GM12864 (cell line): ENCODE data around the gene SETD3.
A peak's percentile ranks its signal among the peaks of the same experiment; 100 is the strongest.

Experiments used
- DNase-seq: peaks from one replicate; pipeline ENCODE4 v3.0.0-alpha.2; 2011; ENCODE audit warnings: low read depth
- H3K4me3 ChIP-seq: 2 replicates; pipeline ENCODE4 v1.5.1; 2011; ENCODE audit warnings: mild to moderate bottlenecking, low read depth, low read length, control low read depth
- TF ChIP-seq, protein P1 (sequence below): IDR thresholded peaks from 2 replicates; pipeline ENCODE4 v1.5.1; 2011; ENCODE audit warnings: low read depth, mild to moderate bottlenecking, moderate library complexity, low read length, control low read depth, inconsistent platforms; ENCODE audit errors: missing control alignments

Gene SETD3

GRCh38 chr14:99415496-99416281 lies 65.0 kb downstream of the SETD3 start:
- TF ChIP-seq, protein P1, sequence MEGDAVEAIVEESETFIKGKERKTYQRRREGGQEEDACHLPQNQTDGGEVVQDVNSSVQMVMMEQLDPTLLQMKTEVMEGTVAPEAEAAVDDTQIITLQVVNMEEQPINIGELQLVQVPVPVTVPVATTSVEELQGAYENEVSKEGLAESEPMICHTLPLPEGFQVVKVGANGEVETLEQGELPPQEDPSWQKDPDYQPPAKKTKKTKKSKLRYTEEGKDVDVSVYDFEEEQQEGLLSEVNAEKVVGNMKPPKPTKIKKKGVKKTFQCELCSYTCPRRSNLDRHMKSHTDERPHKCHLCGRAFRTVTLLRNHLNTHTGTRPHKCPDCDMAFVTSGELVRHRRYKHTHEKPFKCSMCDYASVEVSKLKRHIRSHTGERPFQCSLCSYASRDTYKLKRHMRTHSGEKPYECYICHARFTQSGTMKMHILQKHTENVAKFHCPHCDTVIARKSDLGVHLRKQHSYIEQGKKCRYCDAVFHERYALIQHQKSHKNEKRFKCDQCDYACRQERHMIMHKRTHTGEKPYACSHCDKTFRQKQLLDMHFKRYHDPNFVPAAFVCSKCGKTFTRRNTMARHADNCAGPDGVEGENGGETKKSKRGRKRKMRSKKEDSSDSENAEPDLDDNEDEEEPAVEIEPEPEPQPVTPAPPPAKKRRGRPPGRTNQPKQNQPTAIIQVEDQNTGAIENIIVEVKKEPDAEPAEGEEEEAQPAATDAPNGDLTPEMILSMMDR: peak; percentile 69
- DNase-seq: peak; percentile 60
- no peak overlapping the region for H3K4me3 ChIP-seq

- H3K4me3 ChIP-seq: no peak overlapping the region
Measured at GRCh38 chr14:99413911-99414310, 66.7 kb downstream of the SETD3 start.

GRCh38 chr14:99413172-99413571 lies 67.5 kb downstream of the SETD3 start:
- no peak for DNase-seq
- TF ChIP-seq, protein P1: no peak
- no peak overlapping the region for H3K4me3 ChIP-seq

More at GRCh38 chr14:99413911-99414310, 66.7 kb downstream of the SETD3 start:
- DNase-seq: no peak
- TF ChIP-seq, protein P1: no peak

GRCh38 chr14:99412117-99413061 lies 68.3 kb downstream of the SETD3 start:
- DNase-seq: no peak
- TF ChIP-seq, protein P1: no peak
- H3K4me3 ChIP-seq: no peak overlapping the region

- H3K4me3 ChIP-seq: no peak overlapping the region
- TF ChIP-seq, protein P1: no peak
- DNase-seq: no peak
Measured at GRCh38 chr14:99410019-99410418, 70.6 kb downstream of the SETD3 start.

DNA sequence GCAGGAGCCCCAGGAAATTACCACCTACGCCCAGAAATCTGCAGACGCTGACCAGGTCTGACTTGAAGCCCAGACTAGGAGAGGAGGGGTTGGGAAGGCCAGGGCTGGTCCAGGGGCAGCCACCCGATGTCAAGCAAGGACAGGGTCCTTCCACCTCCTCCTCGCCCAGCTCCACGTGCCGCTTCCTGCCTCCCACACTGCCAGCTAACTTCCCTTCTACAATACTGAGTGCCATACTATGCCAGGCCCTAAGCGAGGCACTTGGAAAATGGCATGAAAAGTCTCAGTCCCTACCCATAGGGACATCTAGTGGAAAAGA lies 71.7 kb downstream of the SETD3 start:
- no peak for DNase-seq
- H3K4me3 ChIP-seq: no peak overlapping the region
- TF ChIP-seq, protein P1: no peak
